Measurements from ENCODE around the gene TAS2R42.

TAS2R42 gene

DNA sequence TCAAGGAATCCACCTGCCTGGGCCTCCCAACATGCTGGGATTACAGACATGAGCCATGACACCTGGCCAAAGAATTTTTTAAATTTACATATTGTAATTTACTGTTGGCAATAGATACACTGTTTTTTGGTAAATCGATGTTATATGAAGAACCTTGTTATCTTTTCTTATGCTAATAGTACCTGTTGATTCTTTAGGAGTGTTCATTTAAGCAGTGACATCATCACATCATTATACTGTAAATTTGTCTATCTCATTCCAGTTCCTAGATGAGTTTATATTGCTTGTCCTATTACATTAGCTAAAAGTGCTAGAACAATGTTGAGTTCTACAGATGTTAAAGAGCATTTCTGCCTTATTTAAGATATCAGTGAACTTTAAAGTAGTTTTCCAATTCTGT is 39.3 kb downstream of the TAS2R42 start:
- Histone ChIP-seq H3K27ac (ENCODE audit: low read depth, low read length) (no peak overlapping the region), H3K4me3 (ENCODE audit: low read depth, low read length) (no peak overlapping the region), H3K9ac (ENCODE audit: low read depth, low read length) (no peak overlapping the region), H3K36me3 (ENCODE audit: control insufficient read depth, insufficient read depth, low read length) (peaks cover 6% of the 10 kb centered on the region; the same call in 1 of the 2 replicates), H3K9me3 (ENCODE audit: control insufficient read depth, insufficient read depth, low read length) (peaks cover 4% of the 10 kb centered on the region; the same call in 1 of the 2 replicates), H3K4me1 (ENCODE audit: control insufficient read depth, insufficient read depth, low read length) (no peaks in the 10 kb centered on the region), H3K27me3 (ENCODE audit: control insufficient read depth, insufficient read depth, low read length) (no peaks in the 10 kb centered on the region)

- Histone ChIP-seq H3K27ac (ENCODE audit: low read depth, low read length) (no peak overlapping the region), H3K4me1 (ENCODE audit: control insufficient read depth, insufficient read depth, low read length) (no peaks in the 10 kb centered on the region), H3K36me3 (ENCODE audit: control insufficient read depth, insufficient read depth, low read length) (no peaks in the 10 kb centered on the region), H3K9ac (ENCODE audit: low read depth, low read length) (no peak overlapping the region), H3K9me3 (ENCODE audit: control insufficient read depth, insufficient read depth, low read length) (no peaks in the 10 kb centered on the region), H3K27me3 (ENCODE audit: control insufficient read depth, insufficient read depth, low read length) (no peaks in the 10 kb centered on the region), H3K4me3 (ENCODE audit: low read depth, low read length) (no peak overlapping the region)
These were observed 42.4 kb downstream of the TAS2R42 start for GRCh38 chr12:11144297-11144696.

DNA sequence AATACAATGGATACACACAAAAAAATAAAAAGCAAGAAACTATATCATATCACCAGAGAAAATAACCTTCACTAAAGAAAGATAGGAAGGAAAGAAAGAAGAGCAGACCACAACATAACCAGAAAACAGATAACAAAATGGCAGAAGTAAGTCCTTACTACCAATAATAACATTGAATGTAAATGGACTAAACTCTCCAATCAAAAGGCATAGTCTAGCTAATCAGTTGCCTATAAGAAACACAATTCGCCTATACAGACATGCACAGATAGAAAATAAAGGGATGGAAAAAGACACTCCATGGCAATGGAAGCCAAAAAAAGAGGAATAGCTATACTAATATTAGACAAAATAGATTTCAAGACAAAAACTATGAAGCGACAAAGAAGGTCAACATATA is 43.4 kb downstream of the TAS2R42 start:
- Histone ChIP-seq H3K27ac (ENCODE audit: low read depth, low read length) (no peak overlapping the region), H3K9me3 (ENCODE audit: control insufficient read depth, insufficient read depth, low read length) (no peaks in the 10 kb centered on the region), H3K27me3 (ENCODE audit: control insufficient read depth, insufficient read depth, low read length) (no peaks in the 10 kb centered on the region), H3K36me3 (ENCODE audit: control insufficient read depth, insufficient read depth, low read length) (no peaks in the 10 kb centered on the region), H3K9ac (ENCODE audit: low read depth, low read length) (no peak overlapping the region), H3K4me1 (ENCODE audit: control insufficient read depth, insufficient read depth, low read length) (no peaks in the 10 kb centered on the region), H3K4me3 (ENCODE audit: low read depth, low read length) (no peak overlapping the region)

DNA sequence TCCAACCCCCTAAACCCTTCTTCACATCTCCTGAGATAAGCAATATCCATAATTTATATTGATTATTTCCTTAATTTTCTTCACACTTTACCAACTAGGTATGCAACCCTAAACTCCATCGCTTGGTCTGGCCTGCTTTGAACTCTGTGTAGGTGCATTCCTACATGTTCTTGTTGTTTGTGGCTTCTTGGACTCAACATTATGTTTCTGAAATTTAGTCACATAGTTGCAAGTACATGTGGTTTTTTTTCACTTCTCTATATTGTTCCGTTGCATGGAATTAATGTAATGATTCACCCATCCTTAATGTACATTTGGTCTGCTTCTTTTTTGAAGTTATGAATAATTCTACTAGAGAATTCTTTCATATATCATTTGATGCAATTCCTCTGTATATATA is 50.7 kb downstream of the TAS2R42 start:
- Histone ChIP-seq H3K9ac (ENCODE audit: low read depth, low read length) (no peak overlapping the region), H3K27ac (ENCODE audit: low read depth, low read length) (no peak overlapping the region), H3K36me3 (ENCODE audit: control insufficient read depth, insufficient read depth, low read length) (no peaks in the 10 kb centered on the region), H3K9me3 (ENCODE audit: control insufficient read depth, insufficient read depth, low read length) (no peaks in the 10 kb centered on the region), H3K4me3 (ENCODE audit: low read depth, low read length) (no peak overlapping the region), H3K27me3 (ENCODE audit: control insufficient read depth, insufficient read depth, low read length) (no peaks in the 10 kb centered on the region), H3K4me1 (ENCODE audit: control insufficient read depth, insufficient read depth, low read length) (no peaks in the 10 kb centered on the region)
